ENCODE measurements around the gene PRPF8.

The PRPF8 gene

DNA sequence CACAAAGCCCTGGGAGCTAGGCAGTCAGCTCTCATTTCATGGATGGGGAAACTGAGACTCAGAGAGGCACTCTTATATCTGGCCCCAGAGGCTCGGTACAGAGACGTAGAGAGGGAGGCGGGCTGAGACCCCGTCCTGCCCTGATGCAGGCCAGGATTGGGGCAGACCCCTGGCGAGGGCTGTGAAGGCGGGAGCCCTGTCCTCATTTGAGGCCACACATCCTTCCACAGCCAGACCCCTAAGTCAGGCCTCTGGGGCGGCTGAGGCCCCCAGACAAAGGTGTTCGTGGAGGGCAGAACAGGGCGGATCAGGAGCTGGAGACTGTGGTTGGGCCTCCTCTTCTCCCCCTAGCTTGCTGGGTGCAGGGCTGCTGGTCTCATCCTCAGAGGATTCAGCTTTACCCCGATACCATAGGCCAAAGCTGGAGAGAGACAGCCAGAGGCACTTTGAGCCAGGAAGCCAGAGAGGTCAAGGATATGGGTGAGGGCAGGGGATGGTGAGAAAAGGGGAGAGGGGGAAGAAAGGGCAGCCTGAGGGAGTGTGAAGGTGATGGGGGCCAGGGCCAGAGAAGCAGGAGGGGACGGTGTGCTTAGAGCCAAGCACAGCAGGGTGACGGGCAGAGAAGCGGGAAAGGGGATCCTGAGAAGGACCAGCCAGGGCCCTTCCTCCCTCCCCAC, 38.3 kb downstream of the PRPF8 start:
- in situ Hi-C loops (cut with MboI; ENCODE audit: low sequenced_read_pairs, unreplicated experiment): no loop called here

DNA sequence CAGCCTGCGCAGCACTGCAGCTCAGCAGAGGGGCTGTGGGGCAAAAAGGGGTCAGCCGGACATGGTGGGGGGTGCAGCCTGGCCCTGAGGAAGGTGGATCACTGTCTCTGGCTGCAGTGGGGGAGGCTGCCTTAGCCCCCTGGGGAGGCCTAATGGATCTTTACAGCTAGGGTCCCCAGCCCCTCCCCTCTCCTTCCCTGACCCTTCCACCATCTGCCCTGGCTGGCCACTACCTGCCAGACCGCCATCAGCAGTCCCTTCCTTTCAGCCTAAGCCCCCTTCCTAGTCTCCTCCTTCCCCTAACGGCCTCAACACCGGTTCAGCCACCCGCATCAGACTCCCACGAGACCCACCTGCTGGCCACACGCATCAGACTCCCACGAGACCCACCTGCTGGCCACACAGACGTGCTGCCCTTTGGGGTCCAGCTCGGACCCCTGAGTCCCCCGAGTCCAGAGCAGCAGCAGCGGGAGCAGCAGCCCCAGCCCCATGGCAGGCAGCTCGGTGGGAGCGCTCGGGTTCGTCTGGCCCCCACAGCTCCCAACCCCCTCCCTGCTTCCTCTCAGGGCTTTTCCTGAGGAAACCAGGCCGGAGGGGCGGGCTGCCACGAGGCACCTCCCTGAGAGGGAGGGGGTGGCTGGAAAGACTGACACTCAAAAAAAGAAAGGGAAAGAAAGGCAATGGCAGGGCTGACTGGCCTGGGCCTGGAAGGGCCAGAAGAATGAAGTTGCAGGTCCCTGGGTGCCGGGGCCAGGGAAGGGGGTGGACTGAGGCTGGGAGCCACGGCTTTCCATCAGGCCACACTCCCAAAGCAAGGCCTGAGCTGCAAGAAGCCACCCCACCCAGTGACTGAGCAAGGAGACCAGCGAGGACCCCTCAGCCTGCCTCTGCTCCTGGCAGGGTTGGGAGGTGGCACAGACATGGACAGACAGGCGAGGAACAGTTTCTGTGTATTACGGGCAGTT, 39.2 kb downstream of the PRPF8 start, which contains the start of gene SCARF1:
Gene SCARF1 (minus strand): TSS at position 526 of the 965 bp plus-strand sequence. CDS start 35 bp downstream, at position 491.
- TF ChIP-seq CTCF (IDR thresholded peaks at IDR 0.05; ENCODE audit: borderline replicate concordance, control extremely low read depth, extremely low read depth, insufficient read depth, missing control alignments): no peak
- in situ Hi-C loops (cut with MboI; ENCODE audit: low sequenced_read_pairs, unreplicated experiment): no loop called here
- DNase-seq (ENCODE audit: low spot score): no peak

More for the DNA sequence above, 38.3 kb downstream of the PRPF8 start:
- no peak for TF ChIP-seq CTCF (IDR thresholded peaks at IDR 0.05; ENCODE audit: borderline replicate concordance, control extremely low read depth, extremely low read depth, insufficient read depth, missing control alignments)
- no peak for DNase-seq (ENCODE audit: low spot score)

DNA sequence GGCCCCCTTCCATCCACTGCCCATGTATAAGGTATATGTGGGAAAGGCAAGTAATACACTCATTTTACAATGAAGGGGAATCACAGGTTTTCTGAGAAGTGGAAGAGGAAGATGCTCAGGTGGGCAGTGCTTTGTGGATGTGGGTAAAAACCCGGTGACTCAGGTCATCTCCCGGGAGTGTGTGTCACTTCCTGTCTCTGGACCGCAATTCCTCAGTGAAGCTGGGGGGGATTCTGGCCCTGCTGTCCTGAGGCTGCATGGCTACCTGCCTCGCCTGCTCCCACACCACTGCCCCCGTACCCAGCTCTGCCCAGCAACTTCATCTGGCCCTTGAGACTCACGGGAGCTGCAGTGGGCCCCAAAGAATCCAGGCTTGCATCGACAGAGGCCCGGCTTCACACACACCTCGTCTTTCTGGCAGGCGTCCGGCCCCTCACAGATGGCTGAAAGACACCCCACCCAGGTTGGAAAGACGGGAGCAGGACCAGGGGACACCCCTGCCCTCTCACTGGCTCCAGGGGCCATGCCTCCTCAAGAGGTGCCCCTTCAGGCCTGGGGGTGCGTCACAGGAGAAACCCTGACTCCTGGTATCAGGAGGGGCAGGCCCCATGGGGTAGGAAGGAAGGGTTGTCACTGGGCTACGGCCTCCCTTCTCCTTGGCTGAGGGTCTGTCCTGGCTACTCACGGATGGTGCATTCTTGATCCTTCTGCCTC, 40.0 kb downstream of the PRPF8 start:
- in situ Hi-C loops (cut with MboI; ENCODE audit: low sequenced_read_pairs, unreplicated experiment): no loop called here

GRCh38 chr17:1643999-1644492, 40.6 kb downstream of the PRPF8 start:
- in situ Hi-C loops (cut with MboI; ENCODE audit: low sequenced_read_pairs, unreplicated experiment): no loop called here
- peak; percentile 54 for DNase-seq (ENCODE audit: low spot score)
- no peak for TF ChIP-seq CTCF (IDR thresholded peaks at IDR 0.05; ENCODE audit: borderline replicate concordance, control extremely low read depth, extremely low read depth, insufficient read depth, missing control alignments)

More for the DNA sequence above, 40.0 kb downstream of the PRPF8 start:
- peak; percentile 76 for DNase-seq (ENCODE audit: low spot score)
- no peak for TF ChIP-seq CTCF (IDR thresholded peaks at IDR 0.05; ENCODE audit: borderline replicate concordance, control extremely low read depth, extremely low read depth, insufficient read depth, missing control alignments)

- DNase-seq (ENCODE audit: low spot score): peak; percentile 81
These were observed 41.2 kb downstream of the PRPF8 start for GRCh38 chr17:1643293-1643998.

More at GRCh38 chr17:1643293-1643998, 41.2 kb downstream of the PRPF8 start:
- in situ Hi-C loops (cut with MboI; ENCODE audit: low sequenced_read_pairs, unreplicated experiment): no loop called here
- peak; percentile 1 for TF ChIP-seq CTCF (IDR thresholded peaks at IDR 0.05; ENCODE audit: borderline replicate concordance, control extremely low read depth, extremely low read depth, insufficient read depth, missing control alignments)
